GM19025 (cell line): Measurements from ENCODE around the gene SRSF10.

Source experiments
- ATAC-seq: cut with Tn5 transposase; IDR thresholded peaks from one replicate; pipeline ENCODE4 v1.9.1; 2021; ENCODE audit warnings: mild to moderate bottlenecking, low read depth, moderate library complexity; ENCODE audit not compliant: unreplicated experiment

Gene SRSF10

DNA sequence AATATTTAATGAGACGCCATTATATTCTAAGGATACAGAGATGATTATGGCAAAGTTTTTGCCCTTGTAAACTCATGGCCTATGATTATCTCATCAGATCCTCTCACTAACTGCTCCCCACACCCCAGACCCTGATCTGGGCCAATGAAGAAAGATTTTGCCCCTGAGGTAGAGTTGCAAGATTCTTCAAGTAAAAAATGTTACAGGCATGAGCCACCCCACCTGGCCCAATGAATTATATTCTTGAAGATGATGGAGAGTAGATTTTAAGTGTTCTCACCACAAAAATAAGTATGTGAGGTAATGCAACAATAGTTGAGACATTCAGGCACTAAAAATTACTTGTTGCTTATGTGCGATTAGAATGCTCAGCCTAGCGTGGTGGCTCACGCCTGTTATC, 65.2 kb downstream of the SRSF10 start:
- ATAC-seq = no peak
